ENCODE measurements around the gene SMPD1.
A peak's percentile ranks its signal among the peaks of the same experiment; 100 is the strongest.

SMPD1 gene

GRCh38 chr11:6437423-6437822 is 47.1 kb downstream of the SMPD1 start:
- Histone ChIP-seq H3K27ac (ENCODE audit: low read depth, low read length) (no peak overlapping the region), H3K4me3 (ENCODE audit: insufficient read depth, low read length, poor library complexity, severe bottlenecking) (no peak overlapping the region), H3K9me3 (ENCODE audit: insufficient read depth, low read length) (no peaks in the 10 kb centered on the region), H3K9me2 (replicated peaks; ENCODE audit: insufficient read depth, low read length) (no peaks in the 10 kb centered on the region), H3K9ac (ENCODE audit: low read length) (no peak overlapping the region), H3K27me3 (ENCODE audit: low read length) (no peaks in the 10 kb centered on the region), H3K36me3 (ENCODE audit: low read length) (no peaks in the 10 kb centered on the region), H3K4me2 (ENCODE audit: low read depth, low read length, poor library complexity, severe bottlenecking) (no peak overlapping the region), H3K79me2 (ENCODE audit: insufficient read depth, low read length) (no peaks in the 10 kb centered on the region), H3F3A (ENCODE audit: insufficient read depth) (peaks cover 6% of the 10 kb centered on the region; the same call in 1 of the 2 replicates), H2AFZ (ENCODE audit: low read depth, low read length, severe bottlenecking) (no peak overlapping the region), H4K20me1 (ENCODE audit: low read depth, low read length) (no peaks in the 10 kb centered on the region)
- TF ChIP-seq EZH2phosphoT487 (conservative IDR thresholded peaks at IDR 0.05; ENCODE audit: low read length): no peak
- no peak for TF ChIP-seq CTCF (IDR thresholded peaks at IDR 0.05; ENCODE audit: insufficient read depth, low read length, poor library complexity, severe bottlenecking)

- H3K27ac ChIP-seq (ENCODE audit: low read depth, low read length): no peak overlapping the region
- no peak overlapping the region for H3K4me3 ChIP-seq (ENCODE audit: insufficient read depth, low read length, poor library complexity, severe bottlenecking)
- H3K9ac ChIP-seq (ENCODE audit: low read length): no peak overlapping the region
- H4K20me1 ChIP-seq (ENCODE audit: low read depth, low read length): no peaks in the 10 kb centered on the region
- no peaks in the 10 kb centered on the region for H3K9me3 ChIP-seq (ENCODE audit: insufficient read depth, low read length)
- no peaks in the 10 kb centered on the region for H3K27me3 ChIP-seq (ENCODE audit: low read length)
- no peaks in the 10 kb centered on the region for H3K36me3 ChIP-seq (ENCODE audit: low read length)
- no peak overlapping the region for H2AFZ ChIP-seq (ENCODE audit: low read depth, low read length, severe bottlenecking)
- no peaks in the 10 kb centered on the region for H3K9me2 ChIP-seq (replicated peaks; ENCODE audit: insufficient read depth, low read length)
- H3K4me2 ChIP-seq (ENCODE audit: low read depth, low read length, poor library complexity, severe bottlenecking): no peak overlapping the region
- no peaks in the 10 kb centered on the region for H3K79me2 ChIP-seq (ENCODE audit: insufficient read depth, low read length)
- TF ChIP-seq CTCF (IDR thresholded peaks at IDR 0.05; ENCODE audit: insufficient read depth, low read length, poor library complexity, severe bottlenecking) (no peak), EZH2phosphoT487 (conservative IDR thresholded peaks at IDR 0.05; ENCODE audit: low read length) (no peak)
- peaks cover 6% of the 10 kb centered on the region; the same call in 1 of the 2 replicates for H3F3A ChIP-seq (ENCODE audit: insufficient read depth)
Measured at GRCh38 chr11:6437993-6438392, 47.7 kb downstream of the SMPD1 start.

- H3K27ac ChIP-seq (ENCODE audit: low read depth, low read length): no peak overlapping the region
- H3K9ac ChIP-seq (ENCODE audit: low read length): no peak overlapping the region
- H3K4me2 ChIP-seq (ENCODE audit: low read depth, low read length, poor library complexity, severe bottlenecking): no peak overlapping the region
- H3K27me3 ChIP-seq (ENCODE audit: low read length): no peaks in the 10 kb centered on the region
- H3K9me3 ChIP-seq (ENCODE audit: insufficient read depth, low read length): no peaks in the 10 kb centered on the region
- no peaks in the 10 kb centered on the region for H3K36me3 ChIP-seq (ENCODE audit: low read length)
- H2AFZ ChIP-seq (ENCODE audit: low read depth, low read length, severe bottlenecking): no peak overlapping the region
- H3K79me2 ChIP-seq (ENCODE audit: insufficient read depth, low read length): no peaks in the 10 kb centered on the region
- H3F3A ChIP-seq (ENCODE audit: insufficient read depth): peaks cover under 1% of the 10 kb centered on the region; the same call in 1 of the 2 replicates
- no peak overlapping the region for H3K4me3 ChIP-seq (ENCODE audit: insufficient read depth, low read length, poor library complexity, severe bottlenecking)
- TF ChIP-seq EZH2phosphoT487 (conservative IDR thresholded peaks at IDR 0.05; ENCODE audit: low read length) (no peak), CTCF (IDR thresholded peaks at IDR 0.05; ENCODE audit: insufficient read depth, low read length, poor library complexity, severe bottlenecking) (peak; percentile 60)
- no peaks in the 10 kb centered on the region for H4K20me1 ChIP-seq (ENCODE audit: low read depth, low read length)
- H3K9me2 ChIP-seq (replicated peaks; ENCODE audit: insufficient read depth, low read length): no peaks in the 10 kb centered on the region
Measured at GRCh38 chr11:6438979-6439571, 48.8 kb downstream of the SMPD1 start.

All from SU-DHL-6 (cell line).